HT-29 (cell line): Measurements from ENCODE around the gene CCDC30. TPM values are rescaled to one million over a fixed set of nuclear protein-coding genes. Genes with fewer than 3 reads are reported as not detected.

Source experiments
- DNase-seq: peaks from one replicate; pipeline ENCODE4 v3.0.0-alpha.2; 2015; ENCODE audit warnings: low spot score
- total RNA-seq: library from RNA; depleted of rRNA; stranded (reverse); fragments of >200 nt; shearing (Covaris generic); gene quantifications from 2 replicates; pipeline ENCODE4 v1.2.3, GENCODE V29; 2014; rRNA removed

CCDC30 gene
- 0.44 and 1.0 TPM in 2 replicates for total RNA-seq

- peak; percentile 99 for DNase-seq
These were observed at the start of gene CCDC30 for GRCh38 chr1:42462828-42463763. TSS of gene CCDC30 (plus strand) at chr1:42463286. CDS start at chr1:42480552, 17,266 bp downstream.

GRCh38 chr1:42414551-42415496 is 48.3 kb upstream of the CCDC30 start:
- DNase-seq, result no peak

GRCh38 chr1:42417166-42417565 is 45.9 kb upstream of the CCDC30 start:
- DNase-seq, result no peak

GRCh38 chr1:42418516-42418915 is 44.6 kb upstream of the CCDC30 start:
- DNase-seq, result no peak

GRCh38 chr1:42419126-42419821 is 43.8 kb upstream of the CCDC30 start:
- DNase-seq, result no peak

GRCh38 chr1:42420121-42420520 is 43.0 kb upstream of the CCDC30 start:
- no peak for DNase-seq

- DNase-seq, result peak; percentile 39
These were observed 42.0 kb upstream of the CCDC30 start for GRCh38 chr1:42420911-42421585.

- no peak for DNase-seq
These were observed 40.3 kb upstream of the CCDC30 start for GRCh38 chr1:42422737-42423136.

- DNase-seq, result no peak
These were observed 39.4 kb upstream of the CCDC30 start for GRCh38 chr1:42423681-42424080.

GRCh38 chr1:42424201-42424600 is 38.9 kb upstream of the CCDC30 start:
- no peak for DNase-seq

GRCh38 chr1:42427240-42427639 is 35.8 kb upstream of the CCDC30 start:
- DNase-seq, result no peak

- no peak for DNase-seq
These were observed 33.5 kb upstream of the CCDC30 start for GRCh38 chr1:42429603-42430002.

GRCh38 chr1:42430286-42431135 is 32.6 kb upstream of the CCDC30 start:
- no peak for DNase-seq

- no peak for DNase-seq
These were observed 31.6 kb upstream of the CCDC30 start for GRCh38 chr1:42431514-42431913.

GRCh38 chr1:42432714-42433113 is 30.4 kb upstream of the CCDC30 start:
- DNase-seq, result no peak

GRCh38 chr1:42433369-42433768 is 29.7 kb upstream of the CCDC30 start:
- DNase-seq, result no peak

- DNase-seq, result no peak
These were observed 28.7 kb upstream of the CCDC30 start for GRCh38 chr1:42434340-42434739.

GRCh38 chr1:42439940-42440339 is 23.1 kb upstream of the CCDC30 start:
- peak; percentile 42 for DNase-seq

GRCh38 chr1:42442662-42443061 is 20.4 kb upstream of the CCDC30 start:
- DNase-seq, result no peak

GRCh38 chr1:42449256-42449655 is 13.8 kb upstream of the CCDC30 start:
- DNase-seq, result no peak
